Measurements from ENCODE around the gene PTGES.
"Not testable (repeated sequence)": the region's sequence is repeated elsewhere in the genome, so short reads cannot be mapped to it uniquely, and the experiment has no call there.

The PTGES gene

DNA sequence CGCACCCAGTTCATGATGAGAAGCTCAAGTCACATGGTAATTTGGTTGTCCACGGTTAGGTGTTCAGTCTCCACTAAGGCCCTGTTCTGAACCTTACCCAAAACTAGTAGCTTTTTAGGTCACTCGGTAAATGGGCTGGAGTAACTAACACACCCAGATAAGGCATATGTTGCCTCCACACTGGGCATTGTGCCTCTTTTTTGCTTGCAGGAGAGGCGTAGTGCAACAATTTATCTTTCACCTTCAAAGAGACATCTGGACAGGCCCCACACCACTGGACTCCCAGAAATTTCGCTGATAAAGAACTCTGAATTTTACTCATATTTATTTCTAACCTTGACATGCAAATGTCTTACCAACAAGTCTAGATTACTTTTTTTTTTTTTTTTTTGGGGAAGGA lies 16.8 kb upstream of the PTGES start:
- TF ChIP-seq, protein P1, sequence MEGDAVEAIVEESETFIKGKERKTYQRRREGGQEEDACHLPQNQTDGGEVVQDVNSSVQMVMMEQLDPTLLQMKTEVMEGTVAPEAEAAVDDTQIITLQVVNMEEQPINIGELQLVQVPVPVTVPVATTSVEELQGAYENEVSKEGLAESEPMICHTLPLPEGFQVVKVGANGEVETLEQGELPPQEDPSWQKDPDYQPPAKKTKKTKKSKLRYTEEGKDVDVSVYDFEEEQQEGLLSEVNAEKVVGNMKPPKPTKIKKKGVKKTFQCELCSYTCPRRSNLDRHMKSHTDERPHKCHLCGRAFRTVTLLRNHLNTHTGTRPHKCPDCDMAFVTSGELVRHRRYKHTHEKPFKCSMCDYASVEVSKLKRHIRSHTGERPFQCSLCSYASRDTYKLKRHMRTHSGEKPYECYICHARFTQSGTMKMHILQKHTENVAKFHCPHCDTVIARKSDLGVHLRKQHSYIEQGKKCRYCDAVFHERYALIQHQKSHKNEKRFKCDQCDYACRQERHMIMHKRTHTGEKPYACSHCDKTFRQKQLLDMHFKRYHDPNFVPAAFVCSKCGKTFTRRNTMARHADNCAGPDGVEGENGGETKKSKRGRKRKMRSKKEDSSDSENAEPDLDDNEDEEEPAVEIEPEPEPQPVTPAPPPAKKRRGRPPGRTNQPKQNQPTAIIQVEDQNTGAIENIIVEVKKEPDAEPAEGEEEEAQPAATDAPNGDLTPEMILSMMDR (conservative IDR thresholded peaks at IDR 0.05; ENCODE audit: low read depth, low read length) = no peak
- H3K4me3 ChIP-seq (ENCODE audit: low read length) = no peak overlapping the region
- no peak for DNase-seq (ENCODE audit: low read depth)

DNA sequence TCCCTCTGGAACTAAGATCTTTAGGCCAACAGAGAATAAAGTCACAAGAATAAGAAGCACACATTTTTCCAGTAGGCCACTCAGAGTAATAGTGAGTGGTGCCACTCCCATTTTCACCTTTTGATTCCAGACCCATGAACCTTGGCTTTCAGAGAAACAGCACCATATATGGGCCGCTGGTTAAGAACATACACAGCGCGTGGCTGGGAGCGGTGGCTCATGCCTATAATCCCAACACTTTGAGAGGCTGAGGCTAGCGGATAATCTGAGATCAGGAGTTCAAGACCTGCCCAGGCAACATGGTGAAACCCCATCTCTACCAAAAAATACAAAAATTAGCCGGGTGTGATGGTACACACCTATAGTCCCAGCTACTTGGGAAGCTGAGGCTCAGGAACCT lies 15.6 kb upstream of the PTGES start:
- DNase-seq (ENCODE audit: low read depth) = no peak
- H3K4me3 ChIP-seq (ENCODE audit: low read length) = no peak overlapping the region
- TF ChIP-seq, protein P1 (conservative IDR thresholded peaks at IDR 0.05; ENCODE audit: low read depth, low read length) = no peak

DNA sequence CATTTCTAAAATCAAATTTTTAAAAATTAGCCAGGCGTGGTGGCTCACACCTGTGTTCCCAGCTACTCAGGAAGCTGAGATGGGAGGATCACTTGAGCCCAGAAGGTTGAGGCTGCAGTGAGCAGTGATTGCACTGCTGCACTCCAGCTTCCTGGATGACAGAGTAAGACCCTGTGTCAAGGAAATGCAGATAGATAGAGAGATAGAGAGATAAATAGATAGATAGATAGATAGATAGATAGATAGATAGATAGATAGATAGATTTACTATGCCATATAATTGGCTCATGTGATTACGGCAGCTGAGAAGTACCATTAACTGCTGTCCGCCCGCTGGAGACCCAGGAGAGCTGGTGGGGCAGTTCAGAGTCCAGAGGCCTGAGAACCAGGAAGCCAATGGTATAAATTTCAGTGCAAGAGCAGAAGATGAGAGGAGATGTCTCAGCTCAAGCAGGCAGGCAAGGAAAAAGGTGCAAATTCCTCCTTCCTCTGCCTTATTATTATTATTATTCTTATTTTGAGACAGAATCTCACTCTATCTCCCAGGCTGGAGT lies 13.0 kb upstream of the PTGES start:
- no peak for DNase-seq (ENCODE audit: low read depth)
- TF ChIP-seq, protein P1 (conservative IDR thresholded peaks at IDR 0.05; ENCODE audit: low read depth, low read length) = no peak
- H3K4me3 ChIP-seq (ENCODE audit: low read length) = no peak overlapping the region

DNA sequence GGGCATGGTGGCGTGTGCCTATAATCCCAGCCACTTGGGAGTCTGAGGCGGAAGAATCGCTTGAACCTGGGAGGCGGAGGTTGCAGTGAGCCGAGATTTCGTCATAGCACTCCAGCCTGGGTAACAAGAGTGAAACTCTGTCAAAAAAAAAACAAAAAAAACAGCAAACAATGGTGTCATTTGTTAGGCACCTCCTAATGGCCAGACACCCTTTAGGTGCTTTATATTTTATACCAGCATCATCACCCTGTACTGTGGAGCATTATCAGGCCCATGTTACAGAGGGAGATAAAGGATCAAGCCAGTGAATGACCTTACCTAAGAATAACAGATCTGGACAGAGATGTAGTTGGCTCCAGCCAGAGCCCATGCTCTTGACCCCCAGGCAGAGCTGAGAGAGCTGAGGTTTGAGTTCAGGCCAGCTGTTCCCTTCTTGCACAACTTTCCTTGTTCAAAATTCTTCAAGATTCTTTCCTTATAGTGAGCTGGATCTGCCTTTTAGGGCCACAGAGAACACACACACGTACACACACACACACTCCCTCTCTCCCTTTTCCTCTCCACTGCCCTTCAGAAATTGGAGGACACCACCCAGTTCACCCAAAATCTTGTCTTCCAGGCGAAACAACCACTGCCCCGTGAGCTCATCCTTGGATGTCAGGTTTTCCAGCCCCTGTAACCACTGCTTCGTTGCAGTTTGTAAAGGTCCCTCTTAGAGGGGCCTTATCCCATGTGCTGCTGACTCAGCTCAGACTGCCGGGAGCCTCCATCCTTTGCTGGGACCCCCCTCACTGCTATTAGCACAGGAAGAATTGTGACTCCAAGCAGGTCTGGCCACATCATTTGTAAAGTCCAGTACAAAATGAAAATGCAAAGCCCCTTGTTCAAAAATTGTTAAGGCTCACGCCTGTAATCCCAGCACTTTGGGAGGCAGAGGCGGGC lies 10.4 kb upstream of the PTGES start:
- no peak for DNase-seq (ENCODE audit: low read depth)
- TF ChIP-seq, protein P1 (conservative IDR thresholded peaks at IDR 0.05; ENCODE audit: low read depth, low read length) = no peak
- H3K4me3 ChIP-seq (ENCODE audit: low read length) = no peak overlapping the region

DNA sequence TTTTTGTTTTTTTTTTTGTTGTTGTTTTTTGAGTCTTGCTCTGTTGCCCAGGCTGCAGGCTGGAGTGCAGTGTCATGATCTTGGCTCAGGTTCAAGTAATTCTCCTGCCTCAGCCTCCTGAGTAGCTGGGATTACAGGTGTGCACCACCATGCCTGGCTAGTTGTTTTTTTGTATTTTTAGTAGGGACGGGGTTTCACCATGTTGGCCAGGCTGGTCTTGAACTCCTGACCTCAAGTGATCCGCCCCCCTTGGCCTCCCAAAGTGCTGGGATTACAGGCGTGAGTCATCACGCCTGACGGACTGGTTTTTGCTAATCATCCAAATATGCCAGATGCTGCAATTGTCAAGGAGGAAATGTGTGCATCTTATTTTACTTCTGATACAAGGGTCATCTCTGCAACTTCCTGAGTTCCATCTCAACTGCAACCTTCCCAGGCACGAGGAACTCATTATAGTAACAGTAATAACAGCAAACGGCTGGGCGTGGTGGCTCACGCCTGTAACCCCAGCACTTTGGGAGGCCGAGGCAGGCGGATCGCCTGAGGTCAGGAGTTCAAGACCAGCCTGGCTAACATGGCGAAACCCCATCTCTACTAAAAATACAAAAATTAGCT lies 9.6 kb upstream of the PTGES start:
- not testable (repeated sequence) for DNase-seq (ENCODE audit: low read depth); H3K4me3 ChIP-seq (ENCODE audit: low read length)

DNA sequence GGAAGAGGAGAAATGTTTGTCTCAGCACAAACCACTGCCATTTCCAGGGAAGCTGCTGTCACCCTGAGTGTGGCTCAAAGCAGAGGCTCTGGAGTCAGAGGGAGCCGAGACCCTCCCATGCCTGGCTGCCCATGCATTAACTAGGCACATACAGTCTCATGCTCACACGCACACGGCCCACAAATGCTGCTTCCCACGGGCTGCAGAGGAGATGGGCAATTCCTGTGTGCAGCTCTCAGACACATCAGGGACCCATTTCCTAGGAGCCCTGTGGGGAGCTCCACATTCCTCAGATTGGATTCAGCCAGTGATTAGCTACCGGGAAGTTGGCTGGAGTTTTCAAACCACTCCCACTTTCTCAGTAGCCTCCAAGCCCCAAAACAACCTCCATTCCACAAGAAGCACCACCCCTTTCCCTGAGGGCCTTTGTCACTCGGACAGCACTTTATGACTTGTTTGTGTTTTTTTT lies 9.1 kb upstream of the PTGES start:
- TF ChIP-seq, protein P1 (conservative IDR thresholded peaks at IDR 0.05; ENCODE audit: low read depth, low read length) = no peak
- no peak for DNase-seq (ENCODE audit: low read depth)
- H3K4me3 ChIP-seq (ENCODE audit: low read length) = no peak overlapping the region

DNA sequence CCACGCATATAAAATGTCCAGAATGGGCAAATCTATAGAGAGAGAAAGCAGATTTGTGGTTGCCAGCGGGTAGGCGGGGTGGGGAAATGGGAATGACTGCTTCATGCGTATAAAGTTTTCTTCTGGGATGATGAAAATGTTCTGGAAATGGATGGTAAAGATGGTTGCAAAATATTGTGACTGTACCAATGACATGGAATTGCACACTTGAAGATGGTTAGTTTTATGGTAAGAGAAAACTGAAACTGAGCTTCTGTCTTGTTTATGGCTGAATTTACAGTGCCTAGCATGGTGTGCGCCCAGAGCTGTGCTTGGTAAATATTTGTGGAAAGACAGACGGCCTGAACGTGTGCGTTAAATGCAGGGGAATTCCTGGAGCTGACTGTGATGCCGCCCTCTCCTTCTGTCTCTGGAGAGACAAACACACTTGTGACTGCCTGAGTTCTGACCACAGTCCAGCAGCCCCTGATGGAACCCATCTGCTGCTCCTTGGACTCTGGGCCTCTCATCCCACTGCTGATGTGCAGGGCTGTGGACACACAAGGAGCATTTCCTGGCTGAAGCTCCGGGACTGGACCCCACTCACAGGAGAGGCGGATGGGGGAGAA lies 8.6 kb upstream of the PTGES start:
- DNase-seq (ENCODE audit: low read depth) = no peak
- TF ChIP-seq, protein P1 (conservative IDR thresholded peaks at IDR 0.05; ENCODE audit: low read depth, low read length) = no peak
- H3K4me3 ChIP-seq (ENCODE audit: low read length) = no peak overlapping the region

DNA sequence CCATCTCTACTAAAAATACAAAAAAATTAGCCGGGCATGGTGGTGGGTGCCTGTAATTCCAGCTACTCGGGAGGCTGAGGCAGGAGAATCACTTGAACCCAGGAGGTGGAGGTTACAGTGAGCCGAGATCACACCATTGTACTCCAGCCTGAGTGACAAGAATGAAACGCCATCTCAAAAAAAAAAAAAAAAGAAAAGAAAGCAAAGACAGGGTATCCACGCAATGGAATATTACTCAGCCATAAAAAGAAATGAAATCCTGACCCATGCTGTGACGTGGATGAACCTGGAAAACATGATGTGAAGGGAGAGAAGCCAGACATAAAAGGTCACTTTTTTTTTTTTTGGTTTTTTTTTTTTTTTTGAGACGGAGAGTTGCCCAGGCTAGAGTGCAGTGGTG lies 7.9 kb upstream of the PTGES start:
- not testable (repeated sequence) for DNase-seq (ENCODE audit: low read depth); H3K4me3 ChIP-seq (ENCODE audit: low read length)
